AG10803 (cell line): ENCODE measurements around the gene AFAP1.

ENCODE experiments used
- DNase-seq: peaks from one replicate; pipeline ENCODE4 v3.0.0; 2010; ENCODE audit warnings: low read depth
- H3K4me3 ChIP-seq: 2 replicates; pipeline ENCODE4 v1.5.1; 2011; ENCODE audit warnings: mild to moderate bottlenecking, low read length, control low read depth
- TF ChIP-seq, protein P1 (sequence below): conservative IDR thresholded peaks from 2 replicates; pipeline ENCODE4 v1.5.1; 2011; ENCODE audit warnings: mild to moderate bottlenecking, low read length, control low read depth, inconsistent platforms

Gene AFAP1

GRCh38 chr4:7723625-7724024 is 216.0 kb downstream of the AFAP1 start:
- TF ChIP-seq, protein P1, sequence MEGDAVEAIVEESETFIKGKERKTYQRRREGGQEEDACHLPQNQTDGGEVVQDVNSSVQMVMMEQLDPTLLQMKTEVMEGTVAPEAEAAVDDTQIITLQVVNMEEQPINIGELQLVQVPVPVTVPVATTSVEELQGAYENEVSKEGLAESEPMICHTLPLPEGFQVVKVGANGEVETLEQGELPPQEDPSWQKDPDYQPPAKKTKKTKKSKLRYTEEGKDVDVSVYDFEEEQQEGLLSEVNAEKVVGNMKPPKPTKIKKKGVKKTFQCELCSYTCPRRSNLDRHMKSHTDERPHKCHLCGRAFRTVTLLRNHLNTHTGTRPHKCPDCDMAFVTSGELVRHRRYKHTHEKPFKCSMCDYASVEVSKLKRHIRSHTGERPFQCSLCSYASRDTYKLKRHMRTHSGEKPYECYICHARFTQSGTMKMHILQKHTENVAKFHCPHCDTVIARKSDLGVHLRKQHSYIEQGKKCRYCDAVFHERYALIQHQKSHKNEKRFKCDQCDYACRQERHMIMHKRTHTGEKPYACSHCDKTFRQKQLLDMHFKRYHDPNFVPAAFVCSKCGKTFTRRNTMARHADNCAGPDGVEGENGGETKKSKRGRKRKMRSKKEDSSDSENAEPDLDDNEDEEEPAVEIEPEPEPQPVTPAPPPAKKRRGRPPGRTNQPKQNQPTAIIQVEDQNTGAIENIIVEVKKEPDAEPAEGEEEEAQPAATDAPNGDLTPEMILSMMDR = no peak
- no peak overlapping the region for H3K4me3 ChIP-seq
- DNase-seq = no peak

- H3K4me3 ChIP-seq = no peak overlapping the region
- DNase-seq = peak; percentile 11
- TF ChIP-seq, protein P1 = no peak
Measured at GRCh38 chr4:7722766-7723387, 216.8 kb downstream of the AFAP1 start.

DNA sequence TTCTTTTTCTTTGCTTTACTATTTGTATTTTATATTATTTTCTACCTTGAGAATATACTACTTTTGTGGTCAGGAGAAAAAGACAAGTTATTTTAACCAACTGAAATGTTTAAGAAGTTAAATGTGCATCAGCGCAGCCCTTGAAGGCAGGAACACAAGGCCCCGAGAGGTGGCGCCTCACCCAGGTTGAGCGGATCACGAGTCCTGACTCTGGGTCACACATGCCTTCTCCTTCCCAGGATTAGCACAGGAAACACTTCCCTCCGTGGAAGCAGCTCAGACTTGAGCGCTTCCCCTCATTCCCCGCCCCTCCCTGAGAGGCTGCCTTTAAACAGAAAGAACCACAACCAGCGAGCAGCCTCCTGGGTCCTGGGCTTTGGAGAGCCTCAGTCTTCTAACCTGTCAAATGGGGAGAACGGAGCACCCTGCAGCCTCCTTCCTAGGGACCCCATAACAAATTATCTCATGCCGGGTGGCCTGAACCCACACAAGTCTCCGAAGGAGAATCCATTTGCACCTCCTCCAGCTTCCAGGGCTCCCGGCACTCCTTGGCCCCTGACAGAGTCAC is 217.6 kb downstream of the AFAP1 start:
- TF ChIP-seq, protein P1 = no peak
- no peak overlapping the region for H3K4me3 ChIP-seq
- DNase-seq = no peak

- peak; percentile 16 for DNase-seq
- no peak overlapping the region for H3K4me3 ChIP-seq
- TF ChIP-seq, protein P1 = peak; percentile 74
Measured at GRCh38 chr4:7719354-7720174, 220.1 kb downstream of the AFAP1 start.

- no peak overlapping the region for H3K4me3 ChIP-seq
- DNase-seq = no peak
- TF ChIP-seq, protein P1 = no peak
Measured at GRCh38 chr4:7717946-7718490, 221.6 kb downstream of the AFAP1 start.

- TF ChIP-seq, protein P1 = no peak
- no peak overlapping the region for H3K4me3 ChIP-seq
Measured at GRCh38 chr4:7717161-7717560, 222.5 kb downstream of the AFAP1 start.

More at GRCh38 chr4:7717161-7717560, 222.5 kb downstream of the AFAP1 start:
- DNase-seq = no peak
